GM21723 (cell line): ENCODE measurements around the gene ATP8A2.

Source experiments
- ATAC-seq: cut with Tn5 transposase; IDR thresholded peaks from one replicate; pipeline ENCODE4 v1.9.1; 2021; ENCODE audit warnings: mild to moderate bottlenecking, moderate library complexity; ENCODE audit not compliant: unreplicated experiment

ATP8A2 gene

DNA sequence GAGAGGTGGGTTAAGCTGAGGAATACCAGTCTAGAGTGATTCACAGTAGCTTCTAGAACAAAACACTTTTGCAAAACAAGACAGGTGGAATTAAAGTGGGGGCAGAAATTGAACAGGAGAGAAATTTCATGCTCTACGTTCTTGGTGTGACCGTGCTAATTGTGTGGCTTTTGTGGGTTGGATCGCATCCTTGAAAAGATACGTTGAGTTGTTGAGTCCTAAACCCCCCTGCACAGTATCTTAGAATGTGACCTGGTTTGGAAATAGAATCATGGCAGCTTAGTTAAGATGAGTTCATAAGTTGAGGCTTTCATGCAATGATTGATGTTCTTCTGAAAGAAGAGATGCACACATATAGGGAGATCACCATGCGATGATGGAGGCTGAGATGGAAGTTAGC is 308.2 kb downstream of the ATP8A2 start:
- ATAC-seq: no peak

DNA sequence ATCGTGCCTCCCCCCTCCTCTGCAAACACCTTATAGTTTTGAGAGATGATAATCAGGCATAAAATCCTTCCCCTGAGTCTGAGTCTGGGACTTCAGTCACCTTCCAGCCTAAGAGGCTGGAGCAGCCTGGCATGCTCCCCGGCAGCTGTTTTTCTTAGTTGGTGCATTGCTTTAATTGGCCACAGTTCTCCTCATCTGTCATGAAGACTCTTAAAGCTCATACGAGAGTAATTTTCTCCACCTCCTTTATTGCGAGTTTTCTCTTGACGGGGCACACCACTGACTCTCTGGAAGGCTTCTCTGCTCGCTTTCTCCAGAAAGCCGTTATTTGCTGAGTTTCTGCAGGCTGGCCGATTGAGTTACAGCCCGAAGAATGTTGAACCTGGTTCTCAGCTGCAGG is 310.5 kb downstream of the ATP8A2 start:
- no peak for ATAC-seq

DNA sequence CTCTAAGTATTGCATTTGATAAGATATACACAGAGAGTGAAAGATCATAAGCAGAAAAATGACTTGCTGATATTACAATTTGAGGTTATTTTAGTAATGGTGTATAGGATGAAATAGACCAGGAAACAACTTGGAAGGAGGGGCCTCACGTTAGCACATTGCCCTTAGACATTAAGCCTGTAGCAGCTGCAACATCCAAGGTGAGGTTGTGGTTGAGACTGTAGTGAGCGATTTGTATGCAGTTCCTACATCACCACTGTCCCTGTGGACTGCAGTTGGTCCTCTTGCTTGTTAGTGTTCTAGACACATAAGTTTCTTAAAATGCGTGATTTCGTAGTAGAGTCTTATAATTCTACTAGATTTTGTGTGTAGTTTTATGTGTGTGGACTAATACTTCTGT is 311.3 kb downstream of the ATP8A2 start:
- ATAC-seq: no peak

DNA sequence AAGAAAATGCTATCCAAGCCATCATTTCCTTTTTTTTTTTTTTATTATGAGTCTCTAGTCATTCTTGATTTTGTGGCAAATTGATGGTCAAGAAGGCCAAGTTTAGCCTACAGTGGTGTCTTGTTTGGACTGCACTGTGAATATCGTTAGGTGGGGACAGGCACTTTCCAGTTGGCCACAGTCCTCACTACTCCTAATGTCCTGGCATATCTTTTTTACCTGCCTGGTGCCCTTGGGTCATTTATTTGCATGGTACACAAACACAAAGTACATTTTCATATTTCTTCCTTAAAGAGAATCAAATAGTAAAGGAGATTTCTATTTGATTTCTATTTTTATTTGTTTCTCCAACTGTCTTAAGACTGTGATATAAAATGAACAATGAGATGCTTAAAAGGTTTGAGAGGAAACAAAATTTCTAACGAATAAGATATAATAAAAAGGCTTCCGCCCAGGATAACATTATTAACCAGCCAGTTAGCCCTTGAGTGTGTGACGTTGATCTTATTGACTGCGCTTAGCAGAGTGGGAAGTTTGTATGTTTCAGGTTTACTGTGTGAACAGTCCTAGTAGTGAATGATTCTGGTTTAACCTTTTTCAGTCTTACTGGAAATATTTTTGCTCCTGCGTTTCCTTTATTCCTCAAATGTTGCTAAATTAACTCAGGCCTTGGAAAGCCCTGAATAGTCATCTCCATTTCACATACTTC is 312.0 kb downstream of the ATP8A2 start:
- no peak for ATAC-seq

DNA sequence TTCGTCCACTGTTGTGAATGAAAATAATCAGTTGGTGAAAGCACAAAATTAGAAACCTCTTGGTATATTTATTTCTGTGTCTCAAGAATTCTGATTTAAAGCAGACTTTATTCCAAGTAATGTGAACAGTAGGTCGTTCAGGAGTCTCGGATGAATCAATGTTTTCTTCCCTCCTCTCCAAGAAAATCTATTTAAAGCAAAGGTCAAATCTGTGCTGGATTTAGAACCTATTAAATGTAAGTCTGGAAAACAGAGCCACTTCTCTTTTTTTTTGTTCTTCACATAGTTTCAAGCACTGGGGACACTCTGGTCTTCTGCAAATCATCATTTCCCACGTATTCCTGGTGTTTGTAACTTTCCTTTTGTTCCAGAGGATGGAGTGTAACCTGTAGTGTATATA is 312.7 kb downstream of the ATP8A2 start:
- ATAC-seq: no peak

DNA sequence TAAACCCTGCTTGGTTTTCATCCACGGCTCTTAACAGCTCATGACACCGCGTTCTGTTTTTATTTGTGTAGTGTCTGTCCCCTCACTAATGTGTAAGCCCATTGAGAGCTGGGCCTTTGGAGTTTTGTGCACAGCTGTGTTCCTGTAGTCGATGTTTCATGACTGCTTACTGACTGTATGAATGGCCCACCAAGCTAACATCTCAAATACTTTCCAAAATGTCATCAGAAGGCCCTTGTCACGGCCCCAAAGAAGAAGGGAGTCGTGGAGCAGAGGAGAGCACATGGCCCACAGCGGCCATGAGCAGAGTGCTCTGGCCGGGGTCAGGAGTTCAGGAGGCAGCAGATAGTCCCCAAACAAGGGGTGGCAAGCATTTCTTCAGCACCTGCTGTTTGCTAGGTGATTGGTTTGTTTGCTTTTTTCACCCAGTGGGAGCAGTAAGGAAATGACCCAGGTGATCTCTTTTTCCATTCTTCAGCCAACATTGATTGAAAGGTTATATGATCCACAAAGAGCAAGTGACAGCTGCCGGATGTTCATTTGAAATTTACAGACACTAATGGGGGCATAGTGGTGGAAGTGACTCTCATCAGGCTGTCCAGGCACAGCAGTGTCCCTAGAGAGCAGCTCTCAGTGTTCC is 315.2 kb downstream of the ATP8A2 start:
- ATAC-seq: no peak

DNA sequence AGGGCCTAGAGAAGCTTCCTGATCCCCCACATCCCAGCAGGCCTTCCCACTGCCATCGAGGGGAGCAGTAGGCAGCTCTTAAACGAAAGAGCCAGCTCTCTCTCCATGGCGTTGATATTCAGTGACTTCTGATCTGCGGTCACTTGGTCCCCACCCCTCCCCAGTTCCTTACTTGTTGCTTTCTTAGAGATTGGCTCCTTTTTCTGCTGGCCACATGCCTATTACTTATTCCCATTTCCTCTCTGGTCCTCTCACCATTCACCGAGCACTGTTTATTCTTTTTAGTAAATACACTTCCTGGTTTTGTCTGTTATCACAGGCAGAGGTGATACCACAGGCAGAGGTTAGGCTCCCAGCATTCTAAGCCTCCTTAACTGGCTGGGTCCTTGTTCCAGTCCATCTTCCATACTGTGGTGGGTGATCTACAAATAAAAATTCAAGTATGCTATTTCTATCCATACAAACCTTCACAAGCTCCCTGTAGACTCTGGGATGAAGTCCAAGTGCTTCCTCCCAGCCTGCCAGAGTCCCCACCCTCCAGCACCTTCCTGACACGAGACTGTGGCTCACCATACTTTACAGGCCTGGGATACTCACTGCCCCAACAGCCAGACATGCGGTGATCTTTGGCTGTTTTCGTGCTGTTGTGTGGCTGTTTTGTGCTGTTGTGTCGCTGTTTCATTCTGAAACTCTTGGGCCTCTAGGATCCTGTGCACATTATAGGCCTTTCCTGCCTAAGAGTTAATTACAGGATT is 315.9 kb downstream of the ATP8A2 start:
- no peak for ATAC-seq

DNA sequence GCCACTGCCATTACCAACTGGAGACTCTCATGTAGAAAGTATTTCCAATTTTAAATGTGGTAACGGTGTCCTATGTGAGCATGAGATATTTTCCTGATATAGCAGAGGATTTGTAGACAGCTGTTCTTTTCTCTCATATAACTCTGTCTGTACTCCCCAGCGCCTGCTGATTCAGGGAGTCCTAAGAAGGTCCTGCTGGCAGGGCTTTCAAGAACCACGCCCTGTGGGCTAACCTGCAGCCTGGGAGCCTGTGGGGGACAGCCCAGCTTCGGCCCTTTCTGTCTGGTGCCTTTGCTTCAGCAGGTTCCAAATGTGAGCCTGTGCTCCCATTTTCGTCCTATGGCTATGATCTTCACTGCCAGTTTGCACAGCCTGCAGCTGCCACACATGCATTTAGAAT is 316.8 kb downstream of the ATP8A2 start:
- ATAC-seq: no peak

DNA sequence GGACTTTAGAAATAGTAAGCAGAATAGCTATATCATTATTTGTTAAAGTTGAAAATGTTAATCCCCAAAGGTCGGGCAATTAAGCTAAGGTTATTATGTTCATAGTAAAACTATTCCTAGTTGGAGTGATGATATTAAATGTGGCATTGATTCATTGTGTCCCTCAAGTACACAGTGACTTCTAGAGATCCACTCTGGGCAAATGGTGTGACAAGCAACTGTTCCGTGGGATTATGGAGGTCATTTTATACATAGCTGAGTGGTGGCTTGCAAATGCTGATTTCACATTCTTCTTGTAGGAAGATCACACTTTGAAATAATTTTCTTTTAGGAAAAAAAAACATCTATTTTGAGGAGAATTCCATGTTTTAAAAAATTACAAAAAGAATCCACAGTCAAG is 317.8 kb downstream of the ATP8A2 start:
- ATAC-seq: no peak

DNA sequence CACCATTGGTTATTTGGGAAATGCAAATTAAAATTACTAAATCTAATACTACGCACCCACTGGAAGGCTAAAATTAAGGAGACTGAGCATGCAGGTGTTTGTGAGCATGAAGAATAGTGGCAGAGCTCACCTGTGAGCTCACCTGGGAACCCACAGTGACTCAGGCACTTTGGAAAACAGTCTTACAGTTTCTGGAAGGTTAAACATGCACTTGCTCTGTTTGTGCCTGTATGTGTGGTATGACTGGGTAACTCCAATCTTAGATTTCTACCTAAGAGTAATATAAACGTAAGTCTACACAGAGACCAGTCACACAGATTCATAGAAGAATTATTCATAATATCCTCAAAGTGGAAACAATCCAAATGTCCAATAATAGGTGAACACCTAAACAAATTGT is 318.8 kb downstream of the ATP8A2 start:
- no peak for ATAC-seq

DNA sequence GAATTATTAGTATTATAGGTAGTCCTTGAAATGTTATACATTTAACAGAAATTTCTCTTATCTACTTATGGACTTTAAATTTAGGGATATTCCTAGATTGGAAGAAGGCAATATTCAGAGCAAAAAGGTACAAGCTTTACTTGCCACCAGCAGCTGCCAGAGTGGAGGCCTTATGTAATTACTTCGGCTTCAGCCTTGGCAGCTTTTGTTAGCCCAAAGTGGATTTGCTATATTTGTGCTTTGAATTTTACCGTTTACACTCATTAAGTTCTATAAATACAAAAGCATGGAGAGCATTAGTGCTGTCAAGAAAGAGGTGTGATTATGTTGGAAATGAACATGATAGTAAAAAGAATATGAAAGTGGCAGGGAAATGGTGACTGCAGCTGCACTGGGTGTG is 319.9 kb downstream of the ATP8A2 start:
- ATAC-seq: no peak

DNA sequence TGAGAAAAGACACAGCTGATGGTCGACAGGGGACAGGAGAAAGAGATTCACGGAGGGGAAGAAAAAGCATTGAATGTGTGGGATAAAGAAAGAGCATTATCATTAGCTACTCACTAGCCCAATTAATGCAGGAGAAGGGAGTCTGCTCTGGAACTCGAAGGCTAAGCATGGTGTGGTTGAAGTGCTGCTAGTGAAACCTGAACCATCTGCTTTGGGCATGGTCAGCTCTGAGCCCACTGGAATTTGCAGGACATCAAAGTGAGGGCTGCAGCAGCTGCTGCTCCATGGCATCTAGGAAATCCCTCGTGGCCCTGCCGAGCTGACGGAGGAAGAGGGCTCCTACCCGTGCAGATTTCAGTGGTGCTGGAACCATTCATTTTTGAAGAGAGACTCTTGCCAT is 320.3 kb downstream of the ATP8A2 start:
- ATAC-seq: no peak

DNA sequence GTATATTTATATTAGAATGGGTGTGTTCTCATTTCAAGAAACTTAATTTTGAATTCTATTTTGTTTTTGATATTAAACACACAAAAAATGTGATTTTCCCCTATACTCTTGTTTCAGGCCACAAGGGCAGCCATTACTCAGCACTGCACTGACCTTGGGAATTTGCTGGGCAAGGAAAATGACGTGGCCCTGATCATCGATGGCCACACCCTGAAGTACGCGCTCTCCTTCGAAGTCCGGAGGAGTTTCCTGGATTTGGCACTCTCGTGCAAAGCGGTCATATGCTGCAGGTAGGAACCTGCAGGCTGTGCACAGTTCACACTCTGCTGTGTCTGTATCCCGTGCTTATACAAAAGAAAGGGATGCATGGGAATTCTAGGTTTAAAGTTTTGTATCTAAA is 327.3 kb downstream of the ATP8A2 start:
- ATAC-seq: no peak

DNA sequence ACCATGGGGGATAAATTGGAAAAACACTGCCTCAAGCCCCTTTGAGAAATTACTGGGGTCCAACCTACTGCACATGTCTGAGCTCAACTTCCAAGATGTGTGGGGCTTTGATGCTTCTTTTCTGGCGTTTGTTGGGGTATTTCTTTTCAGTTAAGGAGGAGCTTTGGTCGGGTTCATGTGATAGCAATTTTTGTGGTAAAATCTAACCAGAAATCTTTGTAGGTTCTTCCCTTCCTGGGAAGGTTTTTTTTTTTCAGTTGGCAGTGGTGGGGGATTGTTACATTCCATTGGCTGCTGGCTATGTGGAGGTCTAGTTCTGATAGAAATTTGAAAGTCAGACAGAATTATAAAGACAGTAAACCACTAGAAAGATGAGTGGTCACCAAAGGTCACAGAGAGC is 327.8 kb downstream of the ATP8A2 start:
- no peak for ATAC-seq

DNA sequence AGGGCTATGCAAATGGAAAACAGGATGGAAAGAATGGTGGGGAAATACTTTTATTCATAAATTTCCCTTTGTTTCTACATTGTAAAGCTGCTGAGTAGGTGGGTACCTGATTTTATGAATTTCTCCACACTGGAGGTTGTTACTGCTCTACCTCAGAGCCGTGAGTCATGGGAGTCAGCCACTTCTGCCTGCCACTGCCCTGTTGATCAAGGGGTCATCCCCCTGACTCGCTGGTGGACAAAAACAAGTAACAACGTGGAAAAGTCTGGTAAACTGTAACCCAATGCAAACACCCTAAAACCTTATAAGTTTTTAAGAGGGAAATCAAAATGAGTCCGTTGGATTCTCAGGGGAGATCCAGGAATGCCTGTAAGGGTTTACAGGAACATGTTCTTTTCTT is 329.5 kb downstream of the ATP8A2 start:
- no peak for ATAC-seq

DNA sequence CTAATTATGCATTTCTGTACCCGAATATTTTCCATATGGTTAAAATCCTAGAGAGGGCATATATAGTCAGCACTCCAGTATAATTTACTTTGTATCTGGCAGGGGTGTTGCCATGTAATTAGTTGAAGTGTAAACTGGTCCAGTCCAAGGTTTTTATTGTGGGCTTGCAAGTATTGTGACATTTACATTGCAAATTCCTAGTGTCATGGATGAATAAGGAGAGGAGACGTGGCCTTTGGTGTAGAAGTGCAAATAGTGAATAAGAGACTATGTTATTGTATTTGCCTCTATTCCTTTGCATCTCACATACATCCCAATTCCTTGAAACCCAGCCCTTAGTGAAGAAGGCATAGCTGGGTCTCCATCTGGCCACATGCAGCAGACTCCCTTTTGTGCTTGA is 330.6 kb downstream of the ATP8A2 start:
- no peak for ATAC-seq

DNA sequence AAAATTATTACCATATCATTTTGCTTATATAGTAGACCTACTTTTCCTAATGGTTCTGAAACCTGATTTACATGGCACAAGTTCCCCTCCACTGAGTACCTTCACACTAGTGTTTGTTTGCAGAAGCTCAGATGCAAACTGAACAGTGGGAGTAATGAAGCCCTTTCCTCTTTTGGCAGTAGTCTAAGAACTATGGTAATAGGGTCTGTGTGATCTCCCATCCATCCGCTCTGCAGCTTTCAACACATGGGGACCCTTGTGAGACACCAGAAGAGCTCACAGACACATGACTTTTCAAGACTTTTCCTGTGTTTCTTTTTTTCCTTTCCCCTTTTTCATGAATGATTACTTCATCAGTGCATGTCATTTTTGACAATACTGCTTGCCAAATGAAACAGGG is 336.0 kb downstream of the ATP8A2 start:
- no peak for ATAC-seq

DNA sequence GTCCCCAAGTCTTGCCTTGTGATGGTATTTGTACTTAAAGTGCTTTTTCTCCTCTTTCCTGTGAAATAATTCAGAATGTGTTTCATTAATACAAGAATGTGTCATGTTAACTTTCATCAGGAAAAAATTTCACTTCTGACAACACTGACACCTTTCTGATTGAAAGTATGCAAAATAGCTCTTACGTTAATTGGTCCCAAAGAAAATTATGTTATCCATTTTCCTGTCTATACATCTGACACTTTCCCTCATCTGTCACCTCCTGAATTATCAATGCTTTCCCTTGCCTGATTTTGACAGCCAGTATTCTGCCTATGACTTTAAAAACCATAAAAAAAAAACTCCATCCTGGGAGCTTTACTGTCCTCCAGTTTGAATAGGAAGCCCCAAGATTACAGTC is 336.5 kb downstream of the ATP8A2 start:
- ATAC-seq: no peak

DNA sequence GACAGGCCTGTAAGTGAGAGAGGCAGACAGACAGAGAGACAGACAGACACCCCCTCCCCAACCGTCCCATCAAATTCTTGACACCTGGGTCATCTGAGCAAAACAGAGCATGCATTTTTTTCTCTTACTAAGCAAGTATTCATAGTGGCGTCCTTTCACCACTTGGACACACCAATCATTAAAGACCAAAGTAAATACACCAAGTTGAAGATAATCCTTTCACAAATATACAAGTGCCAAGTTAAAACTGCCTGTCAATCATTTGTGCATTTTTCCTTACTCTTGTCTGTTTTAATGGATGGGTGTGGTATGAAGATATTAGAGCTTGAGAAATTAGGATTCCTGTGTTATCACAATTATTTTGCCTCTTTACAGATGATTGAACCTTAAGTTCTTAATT is 337.3 kb downstream of the ATP8A2 start:
- no peak for ATAC-seq

DNA sequence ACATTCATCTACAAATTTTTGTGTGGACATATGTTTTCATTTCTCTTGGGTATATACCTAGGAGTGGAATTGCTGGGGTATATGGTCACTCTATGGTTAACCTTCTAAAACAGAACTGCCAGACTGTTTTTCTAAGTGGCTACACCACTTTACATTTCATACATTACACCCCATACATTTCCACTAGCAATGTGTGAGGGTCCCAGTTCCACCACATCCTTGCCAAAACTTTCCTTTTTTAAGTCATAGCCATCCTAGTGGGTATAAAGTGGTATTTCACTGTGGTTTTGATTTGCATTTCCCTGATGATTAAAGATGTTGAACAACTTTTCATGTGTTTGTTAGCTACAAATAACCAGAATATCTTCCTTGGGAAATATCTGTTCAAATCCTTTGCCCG is 344.0 kb downstream of the ATP8A2 start:
- no peak for ATAC-seq

DNA sequence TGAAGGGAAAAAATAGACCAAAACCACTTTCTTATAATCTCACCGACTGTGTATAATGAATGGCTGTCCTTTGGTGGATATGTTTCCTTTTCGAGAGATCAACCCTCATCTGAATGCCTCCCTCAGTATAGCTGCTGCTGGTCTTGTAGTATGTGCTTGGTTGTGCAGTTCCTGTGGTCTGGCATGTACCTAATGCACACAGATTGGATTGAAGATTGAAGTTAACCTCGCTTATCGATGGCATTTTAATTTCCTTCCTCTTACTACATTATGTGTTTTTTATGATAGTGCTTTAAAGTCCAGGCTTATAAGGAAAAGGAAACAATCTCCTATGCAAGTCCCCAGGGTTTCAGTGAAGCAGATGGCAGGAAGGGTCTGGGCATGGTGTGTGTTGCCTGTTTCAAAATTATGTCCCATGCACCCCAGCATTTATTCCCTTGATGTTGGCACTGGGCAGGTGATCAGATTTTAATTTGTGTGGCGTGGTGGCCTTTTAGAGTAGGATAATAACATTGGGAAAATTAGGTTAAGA is 346.0 kb downstream of the ATP8A2 start:
- no peak for ATAC-seq

DNA sequence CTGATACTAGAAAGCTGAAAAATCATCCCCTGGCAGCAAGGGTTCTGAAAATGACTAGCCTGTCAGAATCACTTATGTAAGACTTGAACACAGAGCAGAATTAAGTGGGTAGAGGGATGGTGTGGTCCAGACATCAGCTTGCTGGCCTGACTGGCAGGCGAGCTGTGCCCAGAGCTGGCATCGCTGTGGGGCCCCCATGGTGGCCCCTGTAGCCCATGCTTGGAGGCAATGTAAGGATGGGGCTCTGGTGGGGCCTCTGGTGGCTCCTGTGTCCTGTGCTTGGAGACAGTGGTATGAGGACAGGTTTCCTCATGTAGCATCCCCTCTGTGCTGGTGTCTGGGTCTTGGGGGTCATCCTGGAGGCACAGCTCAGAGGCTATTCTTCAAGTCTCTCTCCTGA is 347.9 kb downstream of the ATP8A2 start:
- ATAC-seq: no peak
